Astrocyte (in vitro differentiated cells and primary cell): ENCODE data around the gene RIC1. TPM values are rescaled to one million over a fixed set of nuclear protein-coding genes. Genes with fewer than 3 reads are reported as not detected.
"Not testable (repeated sequence)": the region's sequence is repeated elsewhere in the genome, so short reads cannot be mapped to it uniquely, and the experiment has no call there.

Experiments
- DNase-seq: peaks from one replicate; pipeline ENCODE4 v3.0.0-alpha.2; 2010; ENCODE audit warnings: low read depth
- FAIRE-seq: peaks from 2 replicates; lab custom pipeline; 2011; peaks lifted over from hg19 to GRCh38; lab: Jason Lieb, UNC
- H2AFZ ChIP-seq: 2 replicates; pipeline ENCODE4 v1.6.0; 2012; ENCODE audit warnings: low read depth, low read length, inconsistent platforms
- H3K27ac ChIP-seq: 2 replicates; pipeline ENCODE4 v1.5.1; 2011; ENCODE audit warnings: low read depth, low read length, inconsistent platforms
- H3K27me3 ChIP-seq: 2 replicates; pipeline ENCODE4 v1.6.0; 2011; ENCODE audit warnings: low read length, inconsistent platforms; ENCODE audit not compliant: insufficient read depth
- H3K36me3 ChIP-seq: 2 replicates; pipeline ENCODE4 v1.5.1; 2011; ENCODE audit warnings: low read length, inconsistent platforms; ENCODE audit not compliant: insufficient read depth
- H3K4me1 ChIP-seq: 2 replicates; pipeline ENCODE4 v1.5.1; 2011; ENCODE audit warnings: low read length, inconsistent platforms; ENCODE audit not compliant: insufficient read depth
- H3K4me2 ChIP-seq: 2 replicates; pipeline ENCODE4 v1.6.0; 2012; ENCODE audit warnings: low read length, inconsistent platforms
- H3K4me3 ChIP-seq: 2 replicates; pipeline ENCODE4 v1.5.1; 2011; ENCODE audit warnings: low read depth, mild to moderate bottlenecking, low read length, inconsistent platforms; ENCODE audit not compliant: insufficient read depth
- H3K79me2 ChIP-seq: 2 replicates; pipeline ENCODE4 v1.6.0; 2012; ENCODE audit warnings: mild to moderate bottlenecking, low read length, inconsistent platforms; ENCODE audit not compliant: insufficient read depth
- H3K9ac ChIP-seq: 2 replicates; pipeline ENCODE4 v1.6.0; 2012; ENCODE audit warnings: mild to moderate bottlenecking, low read length, inconsistent platforms
- H3K9me3 ChIP-seq: 2 replicates; pipeline ENCODE4 v1.5.1; 2012; ENCODE audit warnings: low read depth, mild to moderate bottlenecking, low read length, inconsistent platforms; ENCODE audit not compliant: insufficient read depth
- H4K20me1 ChIP-seq: 2 replicates; pipeline ENCODE4 v1.6.0; 2012; ENCODE audit warnings: low read length, inconsistent platforms; ENCODE audit not compliant: insufficient read depth
- H3K27ac Mint-ChIP-seq: one replicate; pipeline ENCODE4 v1.8.0; 2021; ENCODE audit warnings: mild to moderate bottlenecking, mixed read lengths; ENCODE audit not compliant: unreplicated experiment
- H3K27me3 Mint-ChIP-seq: one replicate; pipeline ENCODE4 v1.8.0; 2021; ENCODE audit warnings: low read depth, mixed read lengths; ENCODE audit not compliant: unreplicated experiment
- H3K36me3 Mint-ChIP-seq: one replicate; pipeline ENCODE4 v1.8.0; 2021; ENCODE audit warnings: low read depth, mixed read lengths; ENCODE audit not compliant: unreplicated experiment
- H3K4me1 Mint-ChIP-seq: one replicate; pipeline ENCODE4 v1.8.0; 2021; ENCODE audit warnings: low read depth, mixed read lengths; ENCODE audit not compliant: unreplicated experiment
- H3K4me3 Mint-ChIP-seq: one replicate; pipeline ENCODE4 v1.8.0; 2021; ENCODE audit warnings: mild to moderate bottlenecking, moderate library complexity, mixed read lengths; ENCODE audit not compliant: unreplicated experiment
- H3K9me3 Mint-ChIP-seq: one replicate; pipeline ENCODE4 v1.8.0; 2021; ENCODE audit warnings: mild to moderate bottlenecking, mixed read lengths; ENCODE audit not compliant: unreplicated experiment
- EZH2 ChIP-seq: IDR thresholded peaks from 2 replicates; pipeline ENCODE4 v1.6.1; 2012; ENCODE audit warnings: mild to moderate bottlenecking, low read length, inconsistent platforms; ENCODE audit not compliant: insufficient read depth
- total RNA-seq: library from RNA; stranded (reverse); gene quantifications from 2 replicates; pipeline ENCODE4 v1.2.1, GENCODE V29; 2021
- TF ChIP-seq, protein P1 (sequence below): IDR thresholded peaks from 2 replicates; pipeline ENCODE4 v1.5.1; 2011; ENCODE audit warnings: low read depth, mild to moderate bottlenecking, inconsistent platforms, low read length, moderate library complexity; ENCODE audit not compliant: insufficient read depth

Gene RIC1
- total RNA-seq, 1 donor from 2014 or later = 53.8 TPM

DNA sequence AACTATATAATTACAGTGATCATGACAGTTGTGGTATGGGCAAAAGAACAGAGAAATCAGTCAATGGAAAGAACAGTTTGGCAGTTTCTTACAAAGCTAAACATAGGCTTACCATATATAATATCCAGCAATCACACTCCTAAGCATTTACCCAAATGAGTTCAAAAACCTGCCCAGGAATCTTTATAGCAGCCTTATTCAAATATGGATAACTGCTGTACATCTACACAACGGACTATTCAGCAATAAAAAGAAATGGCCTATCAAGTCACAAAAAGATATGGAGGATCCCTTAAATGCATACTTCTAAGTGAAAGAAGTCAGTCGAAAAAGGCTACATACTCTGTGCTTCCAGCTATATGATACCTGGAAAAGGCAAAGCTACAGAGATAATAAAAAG is 167.4 kb downstream of the RIC1 start:
- no peaks in the 10 kb centered on the region for H4K20me1 ChIP-seq
- Mint-ChIP-seq H3K36me3 (no peaks in the 10 kb centered on the region), H3K9me3 (no peaks in the 10 kb centered on the region), H3K4me3 (no peak overlapping the region), H3K27ac (no peak overlapping the region), H3K27me3 (no peaks in the 10 kb centered on the region), H3K4me1 (peaks cover 12% of the 10 kb centered on the region)
- H3K9ac ChIP-seq = no peak overlapping the region
- DNase-seq (no peak), FAIRE-seq (no peak)
- H3K79me2 ChIP-seq = no peaks in the 10 kb centered on the region
- H3K4me1 ChIP-seq = no peaks in the 10 kb centered on the region
- no peak overlapping the region for H3K4me3 ChIP-seq
- no peak overlapping the region for H2AFZ ChIP-seq
- TF ChIP-seq EZH2 = no peak
- H3K4me2 ChIP-seq = no peak overlapping the region
- H3K27ac ChIP-seq = no peak overlapping the region
- H3K27me3 ChIP-seq = no peaks in the 10 kb centered on the region
- H3K36me3 ChIP-seq = no peaks in the 10 kb centered on the region
- H3K9me3 ChIP-seq = no peaks in the 10 kb centered on the region

DNA sequence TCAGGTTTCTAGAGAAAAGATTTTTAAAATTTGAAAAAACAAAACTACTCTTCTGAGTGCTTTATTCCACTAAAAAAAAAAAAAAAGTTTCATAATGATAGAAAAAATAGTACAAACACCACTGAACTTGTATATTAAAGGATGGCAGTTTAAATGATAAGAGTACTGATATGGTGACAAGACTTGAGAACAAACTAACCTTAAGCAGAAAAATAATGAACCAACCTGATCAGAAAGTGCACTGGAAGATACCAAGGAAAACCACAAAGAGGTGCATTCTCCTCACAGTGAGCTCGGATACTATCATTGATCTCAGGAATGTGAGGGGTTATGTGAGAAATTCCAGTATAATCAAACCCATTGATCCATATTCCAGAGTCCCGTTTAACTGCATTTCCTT is 169.7 kb downstream of the RIC1 start:
- no peak overlapping the region for H2AFZ ChIP-seq
- H3K4me1 ChIP-seq = no peaks in the 10 kb centered on the region
- no peak overlapping the region for H3K4me2 ChIP-seq
- no peaks in the 10 kb centered on the region for H3K9me3 ChIP-seq
- no peaks in the 10 kb centered on the region for H3K36me3 Mint-ChIP-seq
- DNase-seq (no peak), FAIRE-seq (no peak)
- H3K27ac Mint-ChIP-seq = peak overlapping the region; percentile 38
- no peaks in the 10 kb centered on the region for H3K27me3 Mint-ChIP-seq
- no peaks in the 10 kb centered on the region for H3K27me3 ChIP-seq
- H3K27ac ChIP-seq = no peak overlapping the region
- no peaks in the 10 kb centered on the region for H3K79me2 ChIP-seq
- H3K9ac ChIP-seq = no peak overlapping the region
- TF ChIP-seq, protein P1, sequence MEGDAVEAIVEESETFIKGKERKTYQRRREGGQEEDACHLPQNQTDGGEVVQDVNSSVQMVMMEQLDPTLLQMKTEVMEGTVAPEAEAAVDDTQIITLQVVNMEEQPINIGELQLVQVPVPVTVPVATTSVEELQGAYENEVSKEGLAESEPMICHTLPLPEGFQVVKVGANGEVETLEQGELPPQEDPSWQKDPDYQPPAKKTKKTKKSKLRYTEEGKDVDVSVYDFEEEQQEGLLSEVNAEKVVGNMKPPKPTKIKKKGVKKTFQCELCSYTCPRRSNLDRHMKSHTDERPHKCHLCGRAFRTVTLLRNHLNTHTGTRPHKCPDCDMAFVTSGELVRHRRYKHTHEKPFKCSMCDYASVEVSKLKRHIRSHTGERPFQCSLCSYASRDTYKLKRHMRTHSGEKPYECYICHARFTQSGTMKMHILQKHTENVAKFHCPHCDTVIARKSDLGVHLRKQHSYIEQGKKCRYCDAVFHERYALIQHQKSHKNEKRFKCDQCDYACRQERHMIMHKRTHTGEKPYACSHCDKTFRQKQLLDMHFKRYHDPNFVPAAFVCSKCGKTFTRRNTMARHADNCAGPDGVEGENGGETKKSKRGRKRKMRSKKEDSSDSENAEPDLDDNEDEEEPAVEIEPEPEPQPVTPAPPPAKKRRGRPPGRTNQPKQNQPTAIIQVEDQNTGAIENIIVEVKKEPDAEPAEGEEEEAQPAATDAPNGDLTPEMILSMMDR = no peak
- no peak for TF ChIP-seq EZH2
- H3K4me3 ChIP-seq = no peak overlapping the region
- no peaks in the 10 kb centered on the region for H3K36me3 ChIP-seq
- no peak overlapping the region for H3K4me3 Mint-ChIP-seq
- H3K4me1 Mint-ChIP-seq = peaks cover 18% of the 10 kb centered on the region
- no peaks in the 10 kb centered on the region for H4K20me1 ChIP-seq
- H3K9me3 Mint-ChIP-seq = no peaks in the 10 kb centered on the region

DNA sequence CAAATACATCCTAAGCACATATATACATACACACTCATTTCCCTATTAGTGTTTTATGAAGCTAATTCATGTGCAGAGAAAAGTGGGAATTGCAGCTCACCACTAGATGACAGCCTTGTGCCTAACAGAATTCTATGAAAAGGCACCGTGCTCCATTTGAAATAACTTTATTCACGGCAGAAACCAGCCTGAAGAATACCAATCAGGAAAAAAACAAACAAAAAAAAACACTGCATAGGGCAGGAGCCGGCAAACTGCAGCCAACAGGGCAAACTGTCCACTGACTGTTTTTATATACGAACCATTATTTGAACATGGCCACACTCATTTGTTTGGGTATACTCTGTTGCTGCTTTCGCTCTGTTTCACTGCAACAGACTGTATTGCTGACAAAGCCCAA is 170.4 kb downstream of the RIC1 start:
- Histone ChIP-seq H3K9ac (peak overlapping the region; percentile 48), H4K20me1 (no peaks in the 10 kb centered on the region), H3K27ac (no peak overlapping the region), H3K4me1 (no peaks in the 10 kb centered on the region), H3K36me3 (no peaks in the 10 kb centered on the region), H3K79me2 (no peaks in the 10 kb centered on the region), H3K27me3 (no peaks in the 10 kb centered on the region), H3K9me3 (no peaks in the 10 kb centered on the region), H3K4me3 (no peak overlapping the region), H2AFZ (no peak overlapping the region), H3K4me2 (peak overlapping the region; percentile 73)
- Mint-ChIP-seq H3K27ac (no peak overlapping the region), H3K36me3 (no peaks in the 10 kb centered on the region), H3K4me1 (peaks cover 18% of the 10 kb centered on the region), H3K4me3 (no peak overlapping the region), H3K27me3 (no peaks in the 10 kb centered on the region), H3K9me3 (no peaks in the 10 kb centered on the region)
- FAIRE-seq (no peak), DNase-seq (peak; percentile 23)
- TF ChIP-seq, protein P1 = peak; percentile 77
- no peak for TF ChIP-seq EZH2

DNA sequence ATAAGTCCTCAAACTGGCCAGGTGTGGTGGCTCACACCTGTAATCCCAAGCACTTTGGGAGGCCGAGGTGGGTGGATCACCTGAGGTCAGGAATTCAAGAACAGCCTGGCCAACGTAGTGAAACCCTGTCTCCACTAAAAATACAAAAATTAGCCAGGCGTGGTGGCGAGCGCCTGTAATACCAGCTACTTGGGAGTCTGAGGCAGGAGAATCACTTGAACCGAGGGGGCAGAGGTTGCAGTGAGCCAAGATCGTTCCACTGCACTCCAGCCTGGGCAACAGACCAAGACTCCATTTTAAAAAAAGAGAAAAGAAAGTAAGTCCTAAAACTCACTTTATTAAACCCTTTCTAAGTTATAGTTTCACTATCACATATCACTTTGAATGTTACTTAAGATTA is 171.5 kb downstream of the RIC1 start:
- FAIRE-seq, H4K20me1 ChIP-seq, H3K27ac Mint-ChIP-seq, H3K4me1 ChIP-seq, H3K27ac ChIP-seq, H3K36me3 Mint-ChIP-seq, H3K36me3 ChIP-seq, DNase-seq, H3K9me3 ChIP-seq, H2AFZ ChIP-seq, H3K27me3 Mint-ChIP-seq, H3K9ac ChIP-seq, H3K4me2 ChIP-seq, H3K79me2 ChIP-seq, H3K9me3 Mint-ChIP-seq, H3K27me3 ChIP-seq, H3K4me3 Mint-ChIP-seq, H3K4me3 ChIP-seq: not testable (repeated sequence)
- peaks cover 18% of the 10 kb centered on the region for H3K4me1 Mint-ChIP-seq
